Measurements from ENCODE around the gene RAB11FIP3. TPM values are rescaled to one million over a fixed set of nuclear protein-coding genes. Genes with fewer than 3 reads are reported as not detected.
A peak's percentile ranks its signal among the peaks of the same experiment; 100 is the strongest.

The RAB11FIP3 gene
- polyA plus RNA-seq, 2 of the 4 experiments (the other 2 are of a cell fraction) = 6.7 to 18.0 TPM

GRCh38 chr16:559021-559380 is 133.6 kb downstream of the RAB11FIP3 start:
- TF ChIP-seq CBX2 (IDR thresholded peaks at IDR 0.05; ENCODE audit: borderline replicate concordance, low read depth) (no peak), MAFK (IDR thresholded peaks at IDR 0.05; ENCODE audit: partially characterized antibody) (no peak), MYC (IDR thresholded peaks at IDR 0.05; ENCODE audit: borderline replicate concordance, low read length) (no peak), RARB (CRISPR knock-in tag; IDR thresholded peaks at IDR 0.05) (no peak), FOSL2 (IDR thresholded peaks at IDR 0.05) (no peak), FOSL2 (CRISPR knock-in tag; IDR thresholded peaks at IDR 0.05) (no peak), RNF2 (IDR thresholded peaks at IDR 0.05; ENCODE audit: borderline replicate concordance, low read depth) (no peak), TP53 (CRISPR knock-in tag; IDR thresholded peaks at IDR 0.05) (no peak), ZNF302 (CRISPR knock-in tag; IDR thresholded peaks at IDR 0.05) (no peak), RAD21 (conservative IDR thresholded peaks at IDR 0.05 in 1 of 2, IDR thresholded peaks at IDR 0.05 in 1 of 2) (no peak), USF2 (IDR thresholded peaks at IDR 0.05) (no peak), CBX8 (IDR thresholded peaks at IDR 0.05) (no peak), HMGXB4 (CRISPR knock-in tag; IDR thresholded peaks at IDR 0.05; ENCODE audit: borderline replicate concordance) (no peak), MAZ (IDR thresholded peaks at IDR 0.05; ENCODE audit: borderline replicate concordance, low read depth, low read length) (no peak), NPAS2 (CRISPR knock-in tag; IDR thresholded peaks at IDR 0.05; ENCODE audit: borderline replicate concordance) (no peak), JUN (IDR thresholded peaks at IDR 0.05) (no peak), PHF8 (IDR thresholded peaks at IDR 0.05; ENCODE audit: borderline replicate concordance, low read depth) (no peak), HDAC2 (IDR thresholded peaks at IDR 0.05) (no peak), EHMT2 (IDR thresholded peaks at IDR 0.05; ENCODE audit: low read depth) (no peak)
- Histone ChIP-seq H3K27ac (no peak overlapping the region), H3K4me1 (peaks cover 12% of the 10 kb centered on the region; the same call in 2 of the 3 replicates), H3K9me3 (no peaks in the 10 kb centered on the region), H3K4me2 (no peak overlapping the region), H3K4me3 (no peak overlapping the region)
- DNase-seq (ENCODE audit: low read depth in 1 of 2, low spot score in 1 of 2) (no peak), ATAC-seq (peak in 1 of 2 experiments; percentile 10; a peak in 3 of 6 replicates), FAIRE-seq (no peak)
- ChIA-PET POLR2A (no interaction called here), CTCF (interaction anchor here (1.3 to 6.1 kb wide), 2 partner anchors 12 to 16 kb away, joined by 3 to 24 read pairs; no protein-coding TSS in a partner anchor)
- 60% methylated on average over 6 of the region's 15 CpGs for WGBS (ENCODE audit: missing lambda C conversion rate)

GRCh38 chr16:559411-560203 is 134.2 kb downstream of the RAB11FIP3 start:
- FAIRE-seq (no peak), ATAC-seq (peak in 1 of 2 experiments; percentile 26; a peak in 3 of 6 replicates), DNase-seq (ENCODE audit: low read depth in 1 of 2, low spot score in 1 of 2) (no peak)
- CTCF ChIA-PET = interaction anchor here (1.3 to 6.1 kb wide), 2 partner anchors 13 to 17 kb away, joined by 3 to 24 read pairs; no protein-coding TSS in a partner anchor
- Histone ChIP-seq H3K4me1 (peaks cover 12% of the 10 kb centered on the region; the same call in 2 of the 3 replicates), H3K9me3 (no peaks in the 10 kb centered on the region), H3K4me3 (peak overlapping the region; percentile 47), H3K27ac (peak overlapping the region in 1 of 2 experiments; percentile 75; a peak in 2 of 6 replicates), H3K4me2 (peak overlapping the region; percentile 97)
- 45% methylated on average over 32 of the region's 62 CpGs for WGBS (ENCODE audit: missing lambda C conversion rate)
- TF ChIP-seq TP53 (CRISPR knock-in tag; IDR thresholded peaks at IDR 0.05) (no peak), HEYL (CRISPR knock-in tag; IDR thresholded peaks at IDR 0.05) (no peak), JUN (IDR thresholded peaks at IDR 0.05) (no peak), HOXA7 (CRISPR knock-in tag; IDR thresholded peaks at IDR 0.05) (no peak), MAX (IDR thresholded peaks at IDR 0.05) (no peak), NFE2L2 (conservative IDR thresholded peaks at IDR 0.05; ENCODE audit: low read length) (no peak), NPAS2 (CRISPR knock-in tag; IDR thresholded peaks at IDR 0.05; ENCODE audit: borderline replicate concordance) (no peak), CHD4 (IDR thresholded peaks at IDR 0.05; ENCODE audit: borderline replicate concordance) (no peak)
- POLR2A ChIA-PET = no interaction called here

Measured in A549 (cell line).